HUES6 (cell line): ENCODE measurements around the gene ZMIZ2.
A peak's percentile ranks its signal among the peaks of the same experiment; 100 is the strongest.
"Not testable (repeated sequence)": the region's sequence is repeated elsewhere in the genome, so short reads cannot be mapped to it uniquely, and the experiment has no call there.

Source experiments
- H3K27ac ChIP-seq: 2 replicates; pipeline ENCODE4 v1.7.0; 2013; ENCODE audit warnings: low read depth, mild to moderate bottlenecking, low read length, inconsistent platforms
- H3K27me3 ChIP-seq: 2 replicates; pipeline ENCODE4 v1.6.1; 2013; ENCODE audit warnings: low read length; ENCODE audit not compliant: control insufficient read depth, insufficient read depth
- H3K36me3 ChIP-seq: 2 replicates; pipeline ENCODE4 v1.6.1; 2013; ENCODE audit warnings: low read length; ENCODE audit not compliant: control insufficient read depth, insufficient read depth
- H3K4me1 ChIP-seq: 2 replicates; pipeline ENCODE4 v1.6.1; 2013; ENCODE audit warnings: low read length; ENCODE audit not compliant: control insufficient read depth, insufficient read depth
- H3K4me3 ChIP-seq: 2 replicates; pipeline ENCODE4 v1.5.1; 2013; ENCODE audit warnings: low read depth, low read length
- H3K9ac ChIP-seq: one replicate; pipeline ENCODE4 v1.6.1; 2013; ENCODE audit warnings: mild to moderate bottlenecking, low read length
- H3K9me3 ChIP-seq: 2 replicates; pipeline ENCODE4 v1.6.1; 2013; ENCODE audit warnings: low read depth, low read length; ENCODE audit not compliant: control insufficient read depth, insufficient read depth

ZMIZ2 gene

DNA sequence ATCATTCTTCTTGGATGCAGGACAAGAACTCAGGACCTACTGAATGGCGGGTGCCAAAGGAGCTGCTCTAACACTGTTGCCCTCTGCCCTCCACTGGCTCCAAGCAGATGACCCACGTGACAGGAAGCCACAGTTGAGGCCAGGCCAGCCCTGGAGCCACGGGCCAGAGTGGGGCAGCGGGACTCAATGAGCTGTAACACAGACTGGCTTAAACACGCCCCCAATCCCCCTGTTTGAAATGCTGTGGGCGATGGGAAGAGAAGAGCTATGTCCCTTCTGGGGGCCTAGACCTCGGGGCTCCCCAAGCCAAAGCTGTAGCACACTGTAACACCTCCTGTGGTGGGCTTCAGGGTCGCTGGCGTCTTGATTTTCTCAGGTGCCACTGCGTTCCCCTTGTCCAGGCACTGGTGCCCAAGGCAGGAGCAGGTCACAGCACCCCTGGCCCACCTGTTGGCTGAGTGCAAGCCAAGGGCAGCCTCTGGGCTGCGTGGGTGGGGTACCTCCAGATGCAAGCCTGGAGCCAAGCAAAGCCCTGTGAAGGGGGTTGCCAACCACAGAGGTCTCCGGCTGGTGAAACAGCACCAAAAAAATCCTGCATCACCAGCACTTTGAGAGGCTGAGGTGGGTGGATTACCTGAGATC is 18.6 kb upstream of the ZMIZ2 start:
- no peak overlapping the region for H3K4me3 ChIP-seq

DNA sequence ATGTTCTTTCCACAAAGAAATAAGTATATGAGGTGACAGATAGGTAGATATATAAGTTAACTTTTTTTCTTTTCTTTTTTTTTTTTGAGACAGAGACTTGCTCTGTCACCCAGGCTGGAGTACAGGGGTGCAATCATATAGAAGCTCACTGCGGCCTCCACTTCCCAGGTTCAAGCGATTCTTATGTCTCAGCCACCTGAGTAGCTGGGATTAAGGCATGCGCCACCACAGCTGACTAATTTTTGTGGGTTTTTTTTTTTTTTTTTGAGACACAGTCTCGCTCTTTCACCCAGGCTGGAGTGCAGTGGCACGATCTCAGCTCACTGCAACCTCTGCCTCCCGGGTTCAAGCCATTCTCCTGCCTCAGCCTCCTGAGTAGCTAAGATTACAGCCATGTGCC is 15.7 kb upstream of the ZMIZ2 start:
- H3K9ac ChIP-seq, H3K4me1 ChIP-seq, H3K36me3 ChIP-seq, H3K4me3 ChIP-seq, H3K27ac ChIP-seq, H3K27me3 ChIP-seq, H3K9me3 ChIP-seq: not testable (repeated sequence)

More for the DNA sequence above, 18.6 kb upstream of the ZMIZ2 start:
- Histone ChIP-seq H3K9ac (no peak overlapping the region), H3K4me1 (no peaks in the 10 kb centered on the region), H3K27me3 (no peaks in the 10 kb centered on the region), H3K27ac (no peak overlapping the region), H3K36me3 (no peaks in the 10 kb centered on the region), H3K9me3 (no peaks in the 10 kb centered on the region)

DNA sequence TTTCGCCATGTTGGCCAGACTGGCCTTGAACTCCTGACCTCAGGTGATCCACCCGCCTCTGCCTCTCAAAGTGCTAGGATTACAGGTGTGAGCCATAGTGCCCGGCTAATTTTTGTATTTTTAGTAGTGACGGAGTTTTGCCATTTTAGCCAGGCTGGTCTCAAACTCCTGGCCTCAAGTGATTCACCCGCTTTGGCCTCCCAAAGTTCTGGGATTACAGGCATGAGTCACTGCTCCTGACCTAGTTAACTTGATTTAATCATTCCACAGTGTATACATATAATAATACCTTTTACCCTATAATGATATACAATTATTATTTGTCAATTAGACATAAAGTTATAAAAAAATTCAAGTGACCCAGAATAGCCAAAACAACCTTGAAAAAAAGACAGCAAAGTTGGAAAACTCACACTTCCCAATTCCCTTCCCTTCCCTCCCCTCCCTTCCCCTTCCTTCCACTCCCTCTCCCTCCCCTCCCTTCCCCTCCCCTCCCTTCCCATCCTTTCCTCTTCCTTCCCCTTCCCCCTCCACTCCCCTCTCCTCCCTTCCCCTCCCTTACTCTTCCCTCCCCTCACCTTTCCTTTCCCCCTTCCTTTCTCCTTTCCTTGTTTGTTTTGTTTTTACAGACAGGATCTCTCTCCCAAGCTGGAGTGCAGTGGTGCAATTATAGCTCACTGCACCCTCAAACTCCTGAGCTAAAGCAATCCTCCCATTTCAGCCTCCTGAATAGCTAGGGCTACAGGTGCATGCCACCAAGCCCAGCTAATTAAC is 14.8 kb upstream of the ZMIZ2 start:
- H3K36me3 ChIP-seq: no peaks in the 10 kb centered on the region
- no peaks in the 10 kb centered on the region for H3K4me1 ChIP-seq
- no peaks in the 10 kb centered on the region for H3K9me3 ChIP-seq
- no peaks in the 10 kb centered on the region for H3K27me3 ChIP-seq
- H3K4me3 ChIP-seq: no peak overlapping the region
- H3K9ac ChIP-seq: no peak overlapping the region
- H3K27ac ChIP-seq: no peak overlapping the region

DNA sequence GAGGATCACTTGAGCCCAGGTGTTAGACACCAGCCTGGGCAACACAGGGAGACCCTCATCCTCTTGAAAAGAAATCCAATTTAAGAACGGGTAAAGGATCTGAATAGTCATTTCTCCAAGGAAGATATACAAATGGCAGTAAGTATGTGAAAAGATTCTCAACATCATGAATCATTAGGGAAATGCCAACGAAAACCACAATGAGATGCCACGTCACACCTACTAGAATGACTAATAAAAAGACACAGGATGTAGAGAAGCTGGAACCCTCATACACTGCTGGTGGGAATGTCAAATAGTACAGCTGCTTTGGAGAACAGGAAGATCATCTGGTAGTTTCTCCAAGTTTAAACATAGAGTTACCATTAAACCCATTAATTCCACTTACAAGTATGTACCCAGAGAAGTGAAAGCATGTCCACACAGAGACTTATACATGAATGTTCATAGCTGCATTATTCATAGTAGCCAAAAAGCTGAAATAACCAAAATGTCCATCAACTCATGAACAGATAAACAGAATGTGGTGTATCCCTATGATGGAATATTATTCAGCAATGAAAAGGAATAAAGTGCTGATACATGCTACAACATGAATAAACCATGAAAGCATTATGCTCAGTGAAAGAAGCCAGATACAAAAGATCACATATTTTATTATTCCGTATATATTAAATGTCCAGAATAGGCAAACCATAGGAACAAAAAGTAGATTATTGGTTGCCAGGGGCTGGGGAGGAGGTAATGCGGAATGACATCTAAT is 13.1 kb upstream of the ZMIZ2 start:
- Histone ChIP-seq H3K9me3 (no peaks in the 10 kb centered on the region), H3K27ac (no peak overlapping the region), H3K4me1 (no peaks in the 10 kb centered on the region), H3K36me3 (no peaks in the 10 kb centered on the region), H3K4me3 (no peak overlapping the region), H3K27me3 (no peaks in the 10 kb centered on the region), H3K9ac (no peak overlapping the region)

DNA sequence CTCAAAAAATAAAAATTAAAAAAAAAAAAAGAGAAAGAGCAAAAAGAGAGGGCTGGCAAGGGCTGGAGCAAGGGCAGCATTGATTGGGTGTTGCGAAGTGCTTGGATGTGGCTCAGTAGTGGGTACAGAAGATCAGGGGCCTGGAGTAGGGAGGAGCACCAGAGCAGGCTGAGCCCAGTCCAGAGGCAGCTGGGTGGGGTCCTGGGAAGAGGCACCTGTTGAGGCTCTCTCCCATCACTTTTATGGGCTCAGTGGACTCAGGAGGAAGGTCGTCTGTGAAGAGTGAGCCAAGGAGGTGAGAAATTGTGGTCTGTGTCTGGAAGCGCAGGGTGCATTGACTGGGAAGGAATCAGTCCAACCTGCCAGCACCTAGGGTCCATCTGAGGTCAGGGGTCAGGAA is 11.8 kb upstream of the ZMIZ2 start:
- no peak overlapping the region for H3K27ac ChIP-seq
- no peaks in the 10 kb centered on the region for H3K4me1 ChIP-seq
- no peaks in the 10 kb centered on the region for H3K36me3 ChIP-seq
- no peak overlapping the region for H3K4me3 ChIP-seq
- no peaks in the 10 kb centered on the region for H3K27me3 ChIP-seq
- H3K9me3 ChIP-seq: no peaks in the 10 kb centered on the region
- H3K9ac ChIP-seq: no peak overlapping the region

DNA sequence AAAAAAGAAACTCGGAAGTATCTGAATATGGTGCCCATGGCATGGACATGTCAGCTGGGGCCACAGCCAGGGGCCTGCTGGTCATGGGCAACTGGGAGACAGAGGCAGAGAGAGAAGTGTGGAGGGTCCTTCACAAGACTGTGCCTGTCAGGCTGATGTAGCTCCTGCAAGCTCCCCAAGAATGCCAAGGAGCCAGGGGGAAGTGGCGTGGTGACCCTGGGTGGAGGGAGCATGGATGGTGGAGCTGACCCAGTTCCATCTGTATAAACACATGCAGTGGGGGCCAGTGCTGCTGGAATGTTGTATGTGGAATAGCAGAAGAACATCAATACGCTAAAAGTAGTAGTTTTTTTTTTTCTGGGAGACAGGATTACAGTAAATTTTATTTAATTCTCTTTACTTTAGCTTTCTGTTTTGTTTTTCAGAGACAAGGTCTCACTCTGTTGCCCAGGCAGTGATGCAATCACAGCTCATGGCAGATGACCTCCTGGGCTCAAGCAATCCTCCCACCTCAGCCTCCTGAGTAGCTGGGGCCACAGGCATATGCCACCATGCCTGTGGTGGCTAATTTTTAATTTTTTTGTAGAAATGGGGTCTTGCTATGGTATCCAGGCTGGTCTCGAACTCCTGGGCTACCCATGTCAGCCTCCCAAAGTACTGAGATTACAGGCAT is 10.5 kb upstream of the ZMIZ2 start:
- Histone ChIP-seq H3K4me3 (no peak overlapping the region), H3K9me3 (no peaks in the 10 kb centered on the region), H3K36me3 (no peaks in the 10 kb centered on the region), H3K4me1 (no peaks in the 10 kb centered on the region), H3K27ac (no peak overlapping the region), H3K9ac (no peak overlapping the region), H3K27me3 (no peaks in the 10 kb centered on the region)

DNA sequence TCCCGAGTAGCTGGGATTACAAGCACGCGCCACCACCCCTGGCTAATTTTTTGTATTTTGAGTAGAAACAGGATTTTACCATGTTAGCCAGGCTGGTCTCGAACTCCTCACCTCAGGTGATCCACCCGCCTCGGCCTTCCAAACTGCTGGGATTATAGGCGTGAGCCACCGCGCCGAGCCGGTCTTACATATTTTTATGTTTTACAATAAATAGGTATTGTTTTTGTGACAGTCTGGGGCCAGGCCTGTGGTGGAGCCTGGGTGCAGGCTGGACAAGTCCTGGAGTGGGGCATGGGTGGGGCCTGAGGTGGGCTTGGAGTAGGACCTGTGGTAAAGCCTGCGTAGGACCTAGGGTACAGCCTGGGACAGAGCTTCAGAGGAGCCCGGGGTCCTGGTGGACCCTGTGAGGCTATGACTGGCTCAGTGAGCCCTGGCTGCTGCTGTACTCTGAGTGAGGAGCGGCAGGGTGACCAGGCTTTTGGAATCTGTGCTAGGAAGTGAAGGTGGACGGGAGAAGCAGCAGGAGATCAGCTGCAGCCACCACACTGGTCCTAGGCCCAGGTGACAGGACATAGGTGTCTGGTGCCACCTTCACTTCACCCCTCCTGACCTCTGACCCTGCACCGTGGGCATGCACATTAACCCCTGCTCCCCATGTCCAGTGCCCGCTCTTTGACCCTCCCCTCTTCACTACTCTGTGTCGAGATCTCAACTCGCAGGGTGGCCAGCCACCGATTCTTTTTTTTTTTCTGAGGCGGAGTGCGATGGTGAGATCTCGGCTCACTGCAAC is 9.6 kb upstream of the ZMIZ2 start:
- no peaks in the 10 kb centered on the region for H3K4me1 ChIP-seq
- no peak overlapping the region for H3K9ac ChIP-seq
- no peaks in the 10 kb centered on the region for H3K36me3 ChIP-seq
- no peaks in the 10 kb centered on the region for H3K9me3 ChIP-seq
- no peaks in the 10 kb centered on the region for H3K27me3 ChIP-seq
- no peak overlapping the region for H3K27ac ChIP-seq
- no peak overlapping the region for H3K4me3 ChIP-seq

DNA sequence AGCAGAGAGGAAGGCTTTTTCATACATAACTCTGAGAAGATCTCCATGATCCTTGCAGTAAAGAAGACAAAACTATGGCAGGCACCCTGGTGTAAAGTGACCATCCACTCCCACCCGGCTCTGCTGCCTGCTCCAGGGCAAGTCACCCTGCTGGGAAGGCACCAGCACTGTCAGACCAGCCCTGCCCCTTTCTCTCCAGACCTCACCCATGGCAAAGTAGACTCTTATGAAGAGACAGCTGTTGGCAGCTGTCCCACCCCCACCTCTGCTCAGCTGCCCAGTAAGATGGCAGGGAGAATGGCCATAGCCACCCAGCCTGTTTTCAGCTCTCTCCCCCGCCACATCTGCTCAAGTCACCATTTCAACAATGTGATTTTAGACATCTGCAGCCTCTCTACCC is 8.6 kb upstream of the ZMIZ2 start:
- Histone ChIP-seq H3K27ac (no peak overlapping the region), H3K9me3 (no peaks in the 10 kb centered on the region), H3K9ac (no peak overlapping the region), H3K4me1 (no peaks in the 10 kb centered on the region), H3K27me3 (no peaks in the 10 kb centered on the region), H3K36me3 (no peaks in the 10 kb centered on the region), H3K4me3 (no peak overlapping the region)

DNA sequence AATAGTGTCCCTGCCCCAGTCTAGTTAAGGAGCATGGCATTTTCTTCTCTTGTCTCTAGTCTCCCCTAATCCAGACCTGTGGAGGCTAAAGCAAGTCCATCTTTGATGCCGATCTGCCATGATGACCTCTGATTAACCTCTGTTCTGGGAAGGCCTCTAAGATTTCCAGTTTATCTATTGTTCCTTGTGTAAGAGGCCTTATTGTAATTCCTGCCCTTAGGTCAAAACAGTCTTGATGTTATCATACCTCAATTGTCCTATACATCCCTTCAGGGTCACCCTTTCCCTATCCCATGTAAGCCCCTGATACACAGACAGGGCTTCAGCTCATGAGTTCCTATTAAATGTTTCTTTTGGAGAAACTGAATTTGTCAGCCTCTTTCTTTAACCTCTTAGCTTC is 4.9 kb upstream of the ZMIZ2 start:
- H3K27me3 ChIP-seq: no peaks in the 10 kb centered on the region
- no peaks in the 10 kb centered on the region for H3K9me3 ChIP-seq
- no peaks in the 10 kb centered on the region for H3K36me3 ChIP-seq
- H3K4me1 ChIP-seq: peaks cover 6% of the 10 kb centered on the region
- no peak overlapping the region for H3K4me3 ChIP-seq
- H3K27ac ChIP-seq: no peak overlapping the region
- no peak overlapping the region for H3K9ac ChIP-seq

DNA sequence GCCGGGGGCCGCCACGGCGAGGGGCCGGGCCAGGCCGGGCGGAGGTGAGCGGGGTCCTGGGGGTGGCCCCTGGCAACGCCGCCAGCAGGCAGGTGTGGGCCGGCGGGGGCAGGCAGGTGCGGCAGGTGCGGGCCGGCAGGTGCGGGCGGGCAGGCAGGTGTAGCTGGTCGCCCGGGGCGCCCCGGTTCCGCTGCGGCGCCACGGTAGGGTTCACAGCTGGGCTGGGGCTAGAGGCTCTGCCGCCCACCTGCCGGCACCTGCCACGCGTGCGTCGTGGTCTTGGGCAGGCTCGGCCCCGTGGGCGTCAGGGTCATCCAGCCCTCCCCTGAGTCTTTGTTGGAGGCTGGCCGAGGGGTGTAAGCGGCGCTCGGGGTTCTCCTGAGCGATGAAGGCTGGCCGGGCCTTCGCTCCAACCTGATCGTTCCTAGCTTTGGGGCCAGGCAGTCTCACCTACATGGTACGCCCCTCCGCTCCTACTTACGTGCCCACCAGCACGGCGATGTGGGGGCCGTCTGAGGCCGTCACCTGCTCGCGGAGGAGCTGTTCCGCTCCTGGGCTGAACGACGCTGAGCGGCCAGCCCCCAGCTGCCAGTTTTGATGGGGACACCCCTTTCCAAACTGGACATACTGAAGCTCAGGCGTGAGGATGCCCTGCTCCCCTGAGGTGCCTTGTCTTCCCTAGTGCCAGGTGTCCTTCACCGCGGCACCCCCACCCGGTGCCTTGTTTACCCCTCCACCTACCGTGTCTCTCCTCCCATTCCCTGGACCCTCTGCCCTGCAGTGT is 493 bp downstream of the ZMIZ2 start:
- no peaks in the 10 kb centered on the region for H3K9me3 ChIP-seq
- peak overlapping the region; percentile 79 for H3K9ac ChIP-seq
- H3K4me3 ChIP-seq: peak overlapping the region; percentile 98
- peak overlapping the region; percentile 21; the same call in 1 of the 2 replicates for H3K27ac ChIP-seq
- no peaks in the 10 kb centered on the region for H3K27me3 ChIP-seq
- H3K4me1 ChIP-seq: peaks cover 28% of the 10 kb centered on the region
- peaks cover 13% of the 10 kb centered on the region; the same call in 1 of the 2 replicates for H3K36me3 ChIP-seq
